GM23338 (cell line): ENCODE results near the gene TXNL4B. TPM values are rescaled to one million over a fixed set of nuclear protein-coding genes. Genes with fewer than 3 reads are reported as not detected.

Experiments
- ATAC-seq: fragments of 200-7000 bp; cut with Tn5 transposase; 3 replicates; pipeline ENCODE4 v1.9.1; 2020
- DNase-seq: peaks from one replicate; pipeline ENCODE4 v3.0.0-alpha.2; 2015; ENCODE audit warnings: low spot score
- H2AFZ ChIP-seq: fragments of 200-600 bp; sonication (generic); 2 replicates; pipeline ENCODE4 v1.8.0; 2016; ENCODE audit warnings: antibody characterized with exemption, mild to moderate bottlenecking, moderate library complexity
- H3F3A ChIP-seq: fragments of 200-600 bp; sonication (generic); replicated peaks from 2 replicates; pipeline ENCODE4 v1.8.0; 2017; ENCODE audit warnings: antibody characterized with exemption, mixed run types, low read depth
- H3K27ac ChIP-seq: fragments of 200-600 bp; sonication (generic); 2 replicates; pipeline ENCODE4 v1.6.1; 2016; ENCODE audit warnings: low read depth
- H3K27me3 ChIP-seq: fragments of 200-600 bp; sonication (generic); 2 replicates; pipeline ENCODE4 v1.8.0; 2016; ENCODE audit warnings: mild to moderate bottlenecking, mixed run types, moderate library complexity; ENCODE audit not compliant: insufficient read depth
- H3K36me3 ChIP-seq: fragments of 200-600 bp; sonication (generic); 2 replicates; pipeline ENCODE4 v1.8.0; 2016; ENCODE audit warnings: mild to moderate bottlenecking; ENCODE audit not compliant: insufficient read depth
- H3K4me1 ChIP-seq: fragments of 200-600 bp; sonication (generic); 2 replicates; pipeline ENCODE4 v1.8.0; 2016; ENCODE audit warnings: mild to moderate bottlenecking, moderate library complexity; ENCODE audit not compliant: insufficient read depth
- H3K4me2 ChIP-seq: fragments of 200-600 bp; sonication (generic); 2 replicates; pipeline ENCODE4 v1.7.1; 2017; ENCODE audit warnings: mixed run types
- H3K4me3 ChIP-seq: fragments of 200-600 bp; sonication (generic); 2 replicates; pipeline ENCODE4 v1.6.1; 2016; ENCODE audit warnings: mixed run types
- H3K79me2 ChIP-seq: fragments of 200-600 bp; sonication (generic); replicated peaks from 2 replicates; pipeline ENCODE4 v1.8.0; 2017; ENCODE audit warnings: mild to moderate bottlenecking; ENCODE audit not compliant: insufficient read depth
- H3K9me2 ChIP-seq: fragments of 200-600 bp; sonication (generic); 2 replicates; pipeline ENCODE4 v1.8.0; 2017; ENCODE audit not compliant: insufficient read depth
- H4K20me1 ChIP-seq: fragments of 200-600 bp; sonication (generic); replicated peaks from 2 replicates; pipeline ENCODE4 v1.8.0; 2017; ENCODE audit warnings: mild to moderate bottlenecking; ENCODE audit not compliant: insufficient read depth
- H3K27ac Mint-ChIP-seq: 2 replicates; pipeline ENCODE4 v1.8.0; 2020; ENCODE audit warnings: inconsistent platforms, mild to moderate bottlenecking, moderate library complexity, mixed read lengths
- H3K27me3 Mint-ChIP-seq: 3 replicates; pipeline ENCODE4 v1.8.0; 2022; ENCODE audit warnings: low read depth, mild to moderate bottlenecking, moderate library complexity, mixed read lengths, inconsistent platforms; ENCODE audit not compliant: insufficient read depth, poor library complexity
- H3K36me3 Mint-ChIP-seq: 3 replicates; pipeline ENCODE4 v1.8.0; 2021; ENCODE audit warnings: low read depth, mild to moderate bottlenecking, inconsistent platforms, moderate library complexity, mixed read lengths
- H3K4me1 Mint-ChIP-seq: 3 replicates; pipeline ENCODE4 v1.8.0; 2020; ENCODE audit warnings: mild to moderate bottlenecking, inconsistent platforms, mixed read lengths
- H3K4me3 Mint-ChIP-seq: 3 replicates; pipeline ENCODE4 v1.8.0; 2021; ENCODE audit warnings: moderate library complexity, mild to moderate bottlenecking, inconsistent platforms, mixed read lengths
- H3K9me3 Mint-ChIP-seq: 3 replicates; pipeline ENCODE4 v1.8.0; 2020; ENCODE audit warnings: moderate library complexity, mild to moderate bottlenecking, inconsistent platforms, mixed read lengths
- EZH2 ChIP-seq: fragments of 200-600 bp; sonication (generic); IDR thresholded peaks from one replicate; pipeline ENCODE4 v1.8.0; 2017; ENCODE audit warnings: antibody characterized with exemption, mild to moderate bottlenecking, low read depth; ENCODE audit not compliant: unreplicated experiment
- JUNB ChIP-seq: IDR thresholded peaks from one replicate; pipeline ENCODE4 v1.6.1; 2016; ENCODE audit warnings: antibody characterized with exemption; ENCODE audit not compliant: unreplicated experiment
- NANOG ChIP-seq: IDR thresholded peaks from 2 replicates; pipeline ENCODE4 v1.6.1; 2016; ENCODE audit warnings: antibody characterized with exemption, borderline replicate concordance
- STAT1 ChIP-seq: IDR thresholded peaks from one replicate; pipeline ENCODE4 v1.6.1; 2016; ENCODE audit warnings: antibody characterized with exemption; ENCODE audit not compliant: unreplicated experiment
- ZNF114 ChIP-seq: fragments of 250-450 bp; sonication (Bioruptor Pico); IDR thresholded peaks from 2 replicates; pipeline ENCODE4 v1.5.0; 2020; ENCODE audit warnings: mild to moderate bottlenecking, moderate library complexity
- ZNF331 ChIP-seq: fragments of 250-450 bp; sonication (Bioruptor Pico); IDR thresholded peaks from 2 replicates; pipeline ENCODE4 v1.5.0; 2020; ENCODE audit warnings: low read depth, mild to moderate bottlenecking, moderate library complexity
- polyA plus RNA-seq: library from polyadenylated mRNA; unstranded; fragments of >200 nt; fragmentation: Nextera tagmentation; extraction: Ambion mirVana; gene quantifications from 2 replicates; pipeline ENCODE4 v1.2.1, GENCODE V29; 2016
- total RNA-seq: library from RNA; depleted of rRNA; stranded (reverse); fragments of >200 nt; shearing (Covaris generic); gene quantifications from 2 replicates; pipeline ENCODE4 v1.2.3, GENCODE V29; 2014
- TF ChIP-seq, protein P1 (sequence below), 2 experiments: fragments of 200-600 bp in 1 of 2; sonication (generic) in 1 of 2; conservative IDR thresholded peaks; 2 replicates each; pipeline versions ENCODE4 v1.5.1 to v1.6.1; 2016 to 2017; ENCODE audit warnings: antibody characterized with exemption in 2 of 2, low read depth in 2 of 2, mild to moderate bottlenecking in 2 of 2, moderate library complexity in 1 of 2
- TF ChIP-seq, protein P2 (sequence below): IDR thresholded peaks from 2 replicates; pipeline ENCODE4 v1.6.1; 2016; ENCODE audit warnings: antibody characterized with exemption
- TF ChIP-seq, protein P3 (sequence below): fragments of 250-450 bp; sonication (Bioruptor Pico); IDR thresholded peaks from 2 replicates; pipeline ENCODE4 v1.5.0; 2020; ENCODE audit warnings: mild to moderate bottlenecking, moderate library complexity
- TF ChIP-seq, protein P4 (sequence below): IDR thresholded peaks from one replicate; pipeline ENCODE4 v1.6.1; 2018; ENCODE audit warnings: antibody characterized with exemption; ENCODE audit not compliant: unreplicated experiment

Gene TXNL4B
- total and polyA plus RNA-seq, 2 experiments from 2014 or later: 3.7 to 8.9 TPM

DNA sequence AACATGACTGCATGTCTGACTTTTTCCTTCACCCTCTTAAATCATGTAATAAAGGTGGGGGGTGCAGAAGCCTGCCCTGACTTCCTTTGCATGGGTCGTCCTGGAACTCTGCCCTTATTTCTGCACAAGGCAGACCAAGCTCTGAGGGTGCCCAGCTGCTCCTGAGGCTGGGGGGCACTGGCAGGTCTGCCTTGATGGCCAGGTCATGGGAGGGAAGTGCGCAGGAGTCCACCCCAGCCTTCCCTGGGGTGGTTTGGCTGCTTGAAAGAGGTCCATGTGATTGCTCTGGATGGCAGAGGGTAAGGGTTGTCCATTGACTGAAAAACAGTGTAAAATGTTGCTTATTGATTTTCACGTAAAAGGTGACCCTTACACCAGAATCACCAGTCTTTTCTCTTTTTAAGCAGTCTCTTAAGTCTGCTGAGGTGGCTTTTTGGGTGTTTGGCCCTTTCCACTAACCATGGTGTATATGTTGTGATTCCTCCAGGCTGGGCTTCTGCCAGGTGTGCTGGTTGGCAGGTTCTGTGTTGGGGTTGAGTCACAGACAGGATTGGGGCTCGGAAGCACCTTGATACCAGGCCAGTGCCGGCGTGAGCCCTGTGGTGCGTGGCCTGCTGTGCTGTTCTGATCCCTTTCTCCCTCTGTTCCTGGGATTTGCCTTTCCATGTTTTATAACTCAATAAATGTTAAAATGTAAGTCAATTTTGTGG lies 19.6 kb upstream of the TXNL4B start (continued):
- TF ChIP-seq, protein P1, sequence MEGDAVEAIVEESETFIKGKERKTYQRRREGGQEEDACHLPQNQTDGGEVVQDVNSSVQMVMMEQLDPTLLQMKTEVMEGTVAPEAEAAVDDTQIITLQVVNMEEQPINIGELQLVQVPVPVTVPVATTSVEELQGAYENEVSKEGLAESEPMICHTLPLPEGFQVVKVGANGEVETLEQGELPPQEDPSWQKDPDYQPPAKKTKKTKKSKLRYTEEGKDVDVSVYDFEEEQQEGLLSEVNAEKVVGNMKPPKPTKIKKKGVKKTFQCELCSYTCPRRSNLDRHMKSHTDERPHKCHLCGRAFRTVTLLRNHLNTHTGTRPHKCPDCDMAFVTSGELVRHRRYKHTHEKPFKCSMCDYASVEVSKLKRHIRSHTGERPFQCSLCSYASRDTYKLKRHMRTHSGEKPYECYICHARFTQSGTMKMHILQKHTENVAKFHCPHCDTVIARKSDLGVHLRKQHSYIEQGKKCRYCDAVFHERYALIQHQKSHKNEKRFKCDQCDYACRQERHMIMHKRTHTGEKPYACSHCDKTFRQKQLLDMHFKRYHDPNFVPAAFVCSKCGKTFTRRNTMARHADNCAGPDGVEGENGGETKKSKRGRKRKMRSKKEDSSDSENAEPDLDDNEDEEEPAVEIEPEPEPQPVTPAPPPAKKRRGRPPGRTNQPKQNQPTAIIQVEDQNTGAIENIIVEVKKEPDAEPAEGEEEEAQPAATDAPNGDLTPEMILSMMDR (conservative IDR thresholded peaks at IDR 0.05; ENCODE audit: low read depth in 2 of 2): no peak
- no peak for TF ChIP-seq ZNF331 (CRISPR knock-in tag)
- TF ChIP-seq STAT1: no peak

DNA sequence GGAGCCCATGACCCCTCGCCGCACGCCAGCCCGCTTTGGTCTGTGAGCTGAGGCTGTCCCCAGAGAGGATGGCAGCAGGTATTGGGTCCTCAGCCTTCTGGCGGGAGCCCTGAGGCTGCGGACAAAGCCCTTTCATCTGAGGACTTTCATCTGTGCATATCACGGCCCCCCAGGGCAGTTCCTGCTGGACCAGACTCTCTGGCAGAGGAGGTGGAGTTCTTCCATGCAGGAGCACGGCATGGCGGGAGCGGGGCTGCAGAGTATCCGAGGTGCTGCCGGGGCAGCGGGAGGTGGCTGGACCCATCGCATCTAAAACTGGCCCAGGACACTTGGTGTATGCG lies 19.0 kb upstream of the TXNL4B start:
- no peak for DNase-seq
- ATAC-seq: no peak
- Histone ChIP-seq H2AFZ (no peak overlapping the region), H3F3A (no peaks in the 10 kb centered on the region), H3K27me3 (no peaks in the 10 kb centered on the region), H3K4me1 (no peaks in the 10 kb centered on the region), H3K27ac (no peak overlapping the region), H3K4me2 (no peak overlapping the region), H3K9me2 (no peaks in the 10 kb centered on the region), H3K36me3 (peaks cover 26% of the 10 kb centered on the region), H3K4me3 (no peak overlapping the region), H4K20me1 (no peaks in the 10 kb centered on the region), H3K79me2 (no peaks in the 10 kb centered on the region)
- Mint-ChIP-seq H3K4me3 (no peak overlapping the region), H3K36me3 (peaks cover 55% of the 10 kb centered on the region), H3K27me3 (peaks cover 2% of the 10 kb centered on the region), H3K27ac (no peak overlapping the region), H3K9me3 (no peaks in the 10 kb centered on the region), H3K4me1 (no peaks in the 10 kb centered on the region)
- TF ChIP-seq ZNF114 (CRISPR knock-in tag): no peak
- TF ChIP-seq, protein P2, sequence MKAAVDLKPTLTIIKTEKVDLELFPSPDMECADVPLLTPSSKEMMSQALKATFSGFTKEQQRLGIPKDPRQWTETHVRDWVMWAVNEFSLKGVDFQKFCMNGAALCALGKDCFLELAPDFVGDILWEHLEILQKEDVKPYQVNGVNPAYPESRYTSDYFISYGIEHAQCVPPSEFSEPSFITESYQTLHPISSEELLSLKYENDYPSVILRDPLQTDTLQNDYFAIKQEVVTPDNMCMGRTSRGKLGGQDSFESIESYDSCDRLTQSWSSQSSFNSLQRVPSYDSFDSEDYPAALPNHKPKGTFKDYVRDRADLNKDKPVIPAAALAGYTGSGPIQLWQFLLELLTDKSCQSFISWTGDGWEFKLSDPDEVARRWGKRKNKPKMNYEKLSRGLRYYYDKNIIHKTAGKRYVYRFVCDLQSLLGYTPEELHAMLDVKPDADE: no peak
- TF ChIP-seq NANOG: no peak
- TF ChIP-seq, protein P3, sequence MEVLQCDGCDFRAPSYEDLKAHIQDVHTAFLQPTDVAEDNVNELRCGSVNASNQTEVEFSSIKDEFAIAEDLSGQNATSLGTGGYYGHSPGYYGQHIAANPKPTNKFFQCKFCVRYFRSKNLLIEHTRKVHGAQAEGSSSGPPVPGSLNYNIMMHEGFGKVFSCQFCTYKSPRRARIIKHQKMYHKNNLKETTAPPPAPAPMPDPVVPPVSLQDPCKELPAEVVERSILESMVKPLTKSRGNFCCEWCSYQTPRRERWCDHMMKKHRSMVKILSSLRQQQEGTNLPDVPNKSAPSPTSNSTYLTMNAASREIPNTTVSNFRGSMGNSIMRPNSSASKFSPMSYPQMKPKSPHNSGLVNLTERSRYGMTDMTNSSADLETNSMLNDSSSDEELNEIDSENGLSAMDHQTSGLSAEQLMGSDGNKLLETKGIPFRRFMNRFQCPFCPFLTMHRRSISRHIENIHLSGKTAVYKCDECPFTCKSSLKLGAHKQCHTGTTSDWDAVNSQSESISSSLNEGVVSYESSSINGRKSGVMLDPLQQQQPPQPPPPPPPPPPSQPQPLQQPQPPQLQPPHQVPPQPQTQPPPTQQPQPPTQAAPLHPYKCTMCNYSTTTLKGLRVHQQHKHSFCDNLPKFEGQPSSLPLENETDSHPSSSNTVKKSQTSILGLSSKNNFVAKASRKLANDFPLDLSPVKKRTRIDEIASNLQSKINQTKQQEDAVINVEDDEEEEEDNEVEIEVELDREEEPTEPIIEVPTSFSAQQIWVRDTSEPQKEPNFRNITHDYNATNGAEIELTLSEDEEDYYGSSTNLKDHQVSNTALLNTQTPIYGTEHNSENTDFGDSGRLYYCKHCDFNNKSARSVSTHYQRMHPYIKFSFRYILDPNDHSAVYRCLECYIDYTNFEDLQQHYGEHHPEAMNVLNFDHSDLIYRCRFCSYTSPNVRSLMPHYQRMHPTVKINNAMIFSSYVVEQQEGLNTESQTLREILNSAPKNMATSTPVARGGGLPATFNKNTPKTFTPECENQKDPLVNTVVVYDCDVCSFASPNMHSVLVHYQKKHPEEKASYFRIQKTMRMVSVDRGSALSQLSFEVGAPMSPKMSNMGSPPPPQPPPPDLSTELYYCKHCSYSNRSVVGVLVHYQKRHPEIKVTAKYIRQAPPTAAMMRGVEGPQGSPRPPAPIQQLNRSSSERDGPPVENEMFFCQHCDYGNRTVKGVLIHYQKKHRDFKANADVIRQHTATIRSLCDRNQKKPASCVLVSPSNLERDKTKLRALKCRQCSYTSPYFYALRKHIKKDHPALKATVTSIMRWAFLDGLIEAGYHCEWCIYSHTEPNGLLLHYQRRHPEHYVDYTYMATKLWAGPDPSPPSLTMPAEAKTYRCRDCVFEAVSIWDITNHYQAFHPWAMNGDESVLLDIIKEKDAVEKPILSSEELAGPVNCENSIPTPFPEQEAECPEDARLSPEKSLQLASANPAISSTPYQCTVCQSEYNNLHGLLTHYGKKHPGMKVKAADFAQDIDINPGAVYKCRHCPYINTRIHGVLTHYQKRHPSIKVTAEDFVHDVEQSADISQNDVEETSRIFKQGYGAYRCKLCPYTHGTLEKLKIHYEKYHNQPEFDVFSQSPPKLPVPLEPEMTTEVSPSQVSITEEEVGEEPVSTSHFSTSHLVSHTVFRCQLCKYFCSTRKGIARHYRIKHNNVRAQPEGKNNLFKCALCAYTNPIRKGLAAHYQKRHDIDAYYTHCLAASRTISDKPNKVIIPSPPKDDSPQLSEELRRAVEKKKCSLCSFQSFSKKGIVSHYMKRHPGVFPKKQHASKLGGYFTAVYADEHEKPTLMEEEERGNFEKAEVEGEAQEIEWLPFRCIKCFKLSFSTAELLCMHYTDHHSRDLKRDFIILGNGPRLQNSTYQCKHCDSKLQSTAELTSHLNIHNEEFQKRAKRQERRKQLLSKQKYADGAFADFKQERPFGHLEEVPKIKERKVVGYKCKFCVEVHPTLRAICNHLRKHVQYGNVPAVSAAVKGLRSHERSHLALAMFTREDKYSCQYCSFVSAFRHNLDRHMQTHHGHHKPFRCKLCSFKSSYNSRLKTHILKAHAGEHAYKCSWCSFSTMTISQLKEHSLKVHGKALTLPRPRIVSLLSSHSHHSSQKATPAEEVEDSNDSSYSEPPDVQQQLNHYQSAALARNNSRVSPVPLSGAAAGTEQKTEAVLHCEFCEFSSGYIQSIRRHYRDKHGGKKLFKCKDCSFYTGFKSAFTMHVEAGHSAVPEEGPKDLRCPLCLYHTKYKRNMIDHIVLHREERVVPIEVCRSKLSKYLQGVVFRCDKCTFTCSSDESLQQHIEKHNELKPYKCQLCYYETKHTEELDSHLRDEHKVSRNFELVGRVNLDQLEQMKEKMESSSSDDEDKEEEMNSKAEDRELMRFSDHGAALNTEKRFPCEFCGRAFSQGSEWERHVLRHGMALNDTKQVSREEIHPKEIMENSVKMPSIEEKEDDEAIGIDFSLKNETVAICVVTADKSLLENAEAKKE (CRISPR knock-in tag): no peak
- TF ChIP-seq, protein P4, sequence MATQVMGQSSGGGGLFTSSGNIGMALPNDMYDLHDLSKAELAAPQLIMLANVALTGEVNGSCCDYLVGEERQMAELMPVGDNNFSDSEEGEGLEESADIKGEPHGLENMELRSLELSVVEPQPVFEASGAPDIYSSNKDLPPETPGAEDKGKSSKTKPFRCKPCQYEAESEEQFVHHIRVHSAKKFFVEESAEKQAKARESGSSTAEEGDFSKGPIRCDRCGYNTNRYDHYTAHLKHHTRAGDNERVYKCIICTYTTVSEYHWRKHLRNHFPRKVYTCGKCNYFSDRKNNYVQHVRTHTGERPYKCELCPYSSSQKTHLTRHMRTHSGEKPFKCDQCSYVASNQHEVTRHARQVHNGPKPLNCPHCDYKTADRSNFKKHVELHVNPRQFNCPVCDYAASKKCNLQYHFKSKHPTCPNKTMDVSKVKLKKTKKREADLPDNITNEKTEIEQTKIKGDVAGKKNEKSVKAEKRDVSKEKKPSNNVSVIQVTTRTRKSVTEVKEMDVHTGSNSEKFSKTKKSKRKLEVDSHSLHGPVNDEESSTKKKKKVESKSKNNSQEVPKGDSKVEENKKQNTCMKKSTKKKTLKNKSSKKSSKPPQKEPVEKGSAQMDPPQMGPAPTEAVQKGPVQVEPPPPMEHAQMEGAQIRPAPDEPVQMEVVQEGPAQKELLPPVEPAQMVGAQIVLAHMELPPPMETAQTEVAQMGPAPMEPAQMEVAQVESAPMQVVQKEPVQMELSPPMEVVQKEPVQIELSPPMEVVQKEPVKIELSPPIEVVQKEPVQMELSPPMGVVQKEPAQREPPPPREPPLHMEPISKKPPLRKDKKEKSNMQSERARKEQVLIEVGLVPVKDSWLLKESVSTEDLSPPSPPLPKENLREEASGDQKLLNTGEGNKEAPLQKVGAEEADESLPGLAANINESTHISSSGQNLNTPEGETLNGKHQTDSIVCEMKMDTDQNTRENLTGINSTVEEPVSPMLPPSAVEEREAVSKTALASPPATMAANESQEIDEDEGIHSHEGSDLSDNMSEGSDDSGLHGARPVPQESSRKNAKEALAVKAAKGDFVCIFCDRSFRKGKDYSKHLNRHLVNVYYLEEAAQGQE: no peak
- no peak for TF ChIP-seq JUNB
- TF ChIP-seq EZH2: no peak
